NB4 (cell line): Measurements from ENCODE around the gene CLEC10A.

Experiments
- POLR2A ChIP-seq: IDR thresholded peaks from 2 replicates; pipeline ENCODE4 v1.6.1; 2011; ENCODE audit warnings: mild to moderate bottlenecking; ENCODE audit not compliant: insufficient read length; ENCODE audit errors: extremely low read depth
- TF ChIP-seq, protein P1 (sequence below): IDR thresholded peaks from one replicate; pipeline ENCODE4 v1.5.1; 2012; ENCODE audit warnings: low read depth, low read length
- TF ChIP-seq, protein P2 (sequence below): IDR thresholded peaks from 2 replicates; pipeline ENCODE4 v1.6.1; 2011; ENCODE audit warnings: low read depth, low read length

- TF ChIP-seq, protein P1, sequence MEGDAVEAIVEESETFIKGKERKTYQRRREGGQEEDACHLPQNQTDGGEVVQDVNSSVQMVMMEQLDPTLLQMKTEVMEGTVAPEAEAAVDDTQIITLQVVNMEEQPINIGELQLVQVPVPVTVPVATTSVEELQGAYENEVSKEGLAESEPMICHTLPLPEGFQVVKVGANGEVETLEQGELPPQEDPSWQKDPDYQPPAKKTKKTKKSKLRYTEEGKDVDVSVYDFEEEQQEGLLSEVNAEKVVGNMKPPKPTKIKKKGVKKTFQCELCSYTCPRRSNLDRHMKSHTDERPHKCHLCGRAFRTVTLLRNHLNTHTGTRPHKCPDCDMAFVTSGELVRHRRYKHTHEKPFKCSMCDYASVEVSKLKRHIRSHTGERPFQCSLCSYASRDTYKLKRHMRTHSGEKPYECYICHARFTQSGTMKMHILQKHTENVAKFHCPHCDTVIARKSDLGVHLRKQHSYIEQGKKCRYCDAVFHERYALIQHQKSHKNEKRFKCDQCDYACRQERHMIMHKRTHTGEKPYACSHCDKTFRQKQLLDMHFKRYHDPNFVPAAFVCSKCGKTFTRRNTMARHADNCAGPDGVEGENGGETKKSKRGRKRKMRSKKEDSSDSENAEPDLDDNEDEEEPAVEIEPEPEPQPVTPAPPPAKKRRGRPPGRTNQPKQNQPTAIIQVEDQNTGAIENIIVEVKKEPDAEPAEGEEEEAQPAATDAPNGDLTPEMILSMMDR: no peak
- no peak for TF ChIP-seq POLR2A
- TF ChIP-seq, protein P2, sequence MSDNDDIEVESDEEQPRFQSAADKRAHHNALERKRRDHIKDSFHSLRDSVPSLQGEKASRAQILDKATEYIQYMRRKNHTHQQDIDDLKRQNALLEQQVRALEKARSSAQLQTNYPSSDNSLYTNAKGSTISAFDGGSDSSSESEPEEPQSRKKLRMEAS: peak; percentile 28; the same call in 1 of the 2 replicates
These were observed 35.0 kb upstream of the CLEC10A start for GRCh38 chr17:7114875-7115614.
